ENCODE measurements around the gene NDST1. TPM values are rescaled to one million over a fixed set of nuclear protein-coding genes. Genes with fewer than 3 reads are reported as not detected.

NDST1 gene
- polyA plus RNA-seq, 2 of the 4 experiments (the other 2 are of a cell fraction), result 24.4 to 50.8 TPM

GRCh38 chr5:150585781-150586341, 77.9 kb downstream of the NDST1 start:
- Histone ChIP-seq H3K27ac (no peak overlapping the region), H3K4me3 (no peak overlapping the region), H3K4me1 (peaks cover 4% of the 10 kb centered on the region; the same call in 1 of the 3 replicates), H3K9me3 (no peaks in the 10 kb centered on the region), H3K4me2 (no peak overlapping the region)
- TF ChIP-seq MAFK (IDR thresholded peaks at IDR 0.05; ENCODE audit: partially characterized antibody) (no peak), CBX8 (IDR thresholded peaks at IDR 0.05) (no peak), CHD4 (IDR thresholded peaks at IDR 0.05; ENCODE audit: borderline replicate concordance) (no peak), HEYL (CRISPR knock-in tag; IDR thresholded peaks at IDR 0.05) (no peak), ZSCAN20 (CRISPR knock-in tag; IDR thresholded peaks at IDR 0.05) (no peak)
- DNase-seq (ENCODE audit: low read depth in 1 of 2, low spot score in 1 of 2) (no peak), ATAC-seq (no peak), FAIRE-seq (no peak)
- ChIA-PET CTCF (interaction anchor here (0.7 to 1.5 kb wide), 7 partner anchors 10 to 40 kb away, joined by 3 to 5 read pairs (median 3); no protein-coding TSS in a partner anchor), POLR2A (no interaction called here)
- 59% methylated on average over 9 of the region's 9 CpGs for WGBS (ENCODE audit: missing lambda C conversion rate)

DNA sequence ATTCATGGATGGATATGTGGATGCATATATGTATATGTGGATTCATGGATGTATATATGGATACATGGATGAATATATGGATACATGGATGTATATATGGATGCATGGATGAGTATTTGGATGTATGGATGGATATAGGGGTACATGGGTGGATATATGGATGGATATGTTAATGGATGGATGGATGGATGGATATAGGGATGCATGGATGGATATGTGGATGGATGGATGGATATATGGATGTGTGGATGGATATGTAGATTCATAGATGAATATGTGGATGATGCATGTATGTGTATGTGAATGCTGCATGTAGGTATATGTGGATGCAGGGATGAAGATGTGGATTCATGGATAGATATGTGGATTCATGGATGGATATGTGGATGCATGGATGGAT, 79.1 kb downstream of the NDST1 start:
- FAIRE-seq (no peak), ATAC-seq (no peak), DNase-seq (ENCODE audit: low read depth in 1 of 2, low spot score in 1 of 2) (no peak)
- peaks cover 4% of the 10 kb centered on the region; the same call in 1 of the 3 replicates for H3K4me1 ChIP-seq
- no peak overlapping the region for H3K27ac ChIP-seq
- no peak overlapping the region for H3K4me3 ChIP-seq
- no peak for TF ChIP-seq HDAC2 (IDR thresholded peaks at IDR 0.05)
- TF ChIP-seq RFX5 (IDR thresholded peaks at IDR 0.05), result no peak
- no peak for TF ChIP-seq MYC (IDR thresholded peaks at IDR 0.05; ENCODE audit: borderline replicate concordance, low read length)
- no peak for TF ChIP-seq REST (IDR thresholded peaks at IDR 0.05)
- TF ChIP-seq HOXB13 (CRISPR knock-in tag; IDR thresholded peaks at IDR 0.05; ENCODE audit: low read depth), result no peak
- TF ChIP-seq TFCP2L1 (CRISPR knock-in tag; IDR thresholded peaks at IDR 0.05), result no peak
- no peak for TF ChIP-seq EHMT2 (IDR thresholded peaks at IDR 0.05; ENCODE audit: low read depth)
- no peak for TF ChIP-seq CHD2 (IDR thresholded peaks at IDR 0.05; ENCODE audit: low read length, partially characterized antibody)
- no peak for TF ChIP-seq HOXB5 (CRISPR knock-in tag; IDR thresholded peaks at IDR 0.05)
- no peak for TF ChIP-seq RARB (CRISPR knock-in tag; IDR thresholded peaks at IDR 0.05)
- TF ChIP-seq MAX (IDR thresholded peaks at IDR 0.05), result no peak
- no peak for TF ChIP-seq GATA3 (IDR thresholded peaks at IDR 0.05; ENCODE audit: borderline replicate concordance)
- TF ChIP-seq KDM1A (IDR thresholded peaks at IDR 0.05; ENCODE audit: low read depth), result no peak
- no peak for TF ChIP-seq NPAS2 (CRISPR knock-in tag; IDR thresholded peaks at IDR 0.05; ENCODE audit: borderline replicate concordance)
- TF ChIP-seq, protein P1, sequence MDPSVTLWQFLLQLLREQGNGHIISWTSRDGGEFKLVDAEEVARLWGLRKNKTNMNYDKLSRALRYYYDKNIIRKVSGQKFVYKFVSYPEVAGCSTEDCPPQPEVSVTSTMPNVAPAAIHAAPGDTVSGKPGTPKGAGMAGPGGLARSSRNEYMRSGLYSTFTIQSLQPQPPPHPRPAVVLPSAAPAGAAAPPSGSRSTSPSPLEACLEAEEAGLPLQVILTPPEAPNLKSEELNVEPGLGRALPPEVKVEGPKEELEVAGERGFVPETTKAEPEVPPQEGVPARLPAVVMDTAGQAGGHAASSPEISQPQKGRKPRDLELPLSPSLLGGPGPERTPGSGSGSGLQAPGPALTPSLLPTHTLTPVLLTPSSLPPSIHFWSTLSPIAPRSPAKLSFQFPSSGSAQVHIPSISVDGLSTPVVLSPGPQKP (IDR thresholded peaks at IDR 0.05; ENCODE audit: low read depth, low read length), result no peak
- no peak for TF ChIP-seq HOXA7 (CRISPR knock-in tag; IDR thresholded peaks at IDR 0.05)
- TF ChIP-seq ZFP36 (IDR thresholded peaks at IDR 0.05; ENCODE audit: borderline replicate concordance, partially characterized antibody), result no peak
- TF ChIP-seq EHF (CRISPR knock-in tag; IDR thresholded peaks at IDR 0.05), result no peak
- ChIA-PET POLR2A (no interaction called here), CTCF (interaction anchor here (0.8 kb wide), 1 partner anchor 13 kb away, joined by 3 read pairs; no protein-coding TSS in a partner anchor)
- no peak overlapping the region for H3K4me2 ChIP-seq
- no peaks in the 10 kb centered on the region for H3K9me3 ChIP-seq
